Measurements from ENCODE around the gene MSI1.

Gene MSI1

DNA sequence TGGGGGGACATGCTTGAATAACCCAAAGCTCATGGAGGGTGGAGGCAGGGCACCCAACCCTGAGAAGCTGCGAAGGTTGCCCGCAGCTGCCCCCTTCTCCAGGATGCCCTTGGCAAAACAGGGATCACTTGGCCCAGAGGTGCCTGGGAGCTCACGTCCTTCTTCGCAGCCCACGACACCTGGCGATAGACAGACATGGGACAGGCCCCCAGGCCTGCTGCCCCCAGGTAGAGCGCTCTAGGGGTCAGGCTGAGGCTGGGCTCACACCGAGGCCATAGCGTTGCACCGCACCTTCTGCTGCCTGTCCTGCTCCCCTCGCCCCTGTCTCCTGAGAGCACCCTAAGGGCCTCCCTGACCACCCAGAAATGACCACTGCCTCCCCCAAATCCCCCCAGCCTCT lies 21.2 kb downstream of the MSI1 start:
- H3K27ac ChIP-seq, result no peak overlapping the region
- peaks cover 91% of the 10 kb centered on the region for H3K36me3 ChIP-seq
- H3K27me3 ChIP-seq (ENCODE audit: insufficient read depth, low read depth, severe bottlenecking), result no peaks in the 10 kb centered on the region
- TF ChIP-seq, protein P1, sequence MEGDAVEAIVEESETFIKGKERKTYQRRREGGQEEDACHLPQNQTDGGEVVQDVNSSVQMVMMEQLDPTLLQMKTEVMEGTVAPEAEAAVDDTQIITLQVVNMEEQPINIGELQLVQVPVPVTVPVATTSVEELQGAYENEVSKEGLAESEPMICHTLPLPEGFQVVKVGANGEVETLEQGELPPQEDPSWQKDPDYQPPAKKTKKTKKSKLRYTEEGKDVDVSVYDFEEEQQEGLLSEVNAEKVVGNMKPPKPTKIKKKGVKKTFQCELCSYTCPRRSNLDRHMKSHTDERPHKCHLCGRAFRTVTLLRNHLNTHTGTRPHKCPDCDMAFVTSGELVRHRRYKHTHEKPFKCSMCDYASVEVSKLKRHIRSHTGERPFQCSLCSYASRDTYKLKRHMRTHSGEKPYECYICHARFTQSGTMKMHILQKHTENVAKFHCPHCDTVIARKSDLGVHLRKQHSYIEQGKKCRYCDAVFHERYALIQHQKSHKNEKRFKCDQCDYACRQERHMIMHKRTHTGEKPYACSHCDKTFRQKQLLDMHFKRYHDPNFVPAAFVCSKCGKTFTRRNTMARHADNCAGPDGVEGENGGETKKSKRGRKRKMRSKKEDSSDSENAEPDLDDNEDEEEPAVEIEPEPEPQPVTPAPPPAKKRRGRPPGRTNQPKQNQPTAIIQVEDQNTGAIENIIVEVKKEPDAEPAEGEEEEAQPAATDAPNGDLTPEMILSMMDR (IDR thresholded peaks at IDR 0.05; ENCODE audit: low read depth, low read length), result no peak
- no peak overlapping the region for H3K4me3 ChIP-seq (ENCODE audit: low read depth, low read length)
- no peak for DNase-seq
- no peaks in the 10 kb centered on the region for H3K9me3 ChIP-seq (ENCODE audit: severe bottlenecking)

DNA sequence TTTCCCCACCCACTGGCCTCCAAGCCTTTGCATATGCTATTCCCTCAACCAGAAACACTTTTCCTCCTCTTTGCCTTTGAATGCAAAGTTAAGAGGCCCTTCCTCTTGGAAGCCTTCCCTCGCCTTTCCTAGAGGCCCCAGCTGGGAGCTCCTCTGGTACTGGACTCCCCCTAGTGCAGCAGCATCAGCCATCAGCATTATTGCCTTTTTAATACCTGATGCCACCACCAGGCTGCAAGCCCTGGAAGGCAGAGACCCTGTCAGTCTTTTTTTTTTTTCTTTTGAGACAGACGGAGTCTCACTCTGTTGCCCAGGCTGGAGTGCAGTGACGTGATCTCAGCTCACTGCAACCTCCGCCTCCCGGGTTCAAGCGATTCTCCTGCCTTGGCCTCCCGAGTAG lies 22.3 kb downstream of the MSI1 start:
- DNase-seq, result no peak
- Histone ChIP-seq H3K27ac (no peak overlapping the region), H3K9me3 (ENCODE audit: severe bottlenecking) (no peaks in the 10 kb centered on the region), H3K36me3 (peaks cover 84% of the 10 kb centered on the region), H3K27me3 (ENCODE audit: insufficient read depth, low read depth, severe bottlenecking) (no peaks in the 10 kb centered on the region), H3K4me3 (ENCODE audit: low read depth, low read length) (no peak overlapping the region)
- TF ChIP-seq, protein P1 (IDR thresholded peaks at IDR 0.05; ENCODE audit: low read depth, low read length), result no peak

DNA sequence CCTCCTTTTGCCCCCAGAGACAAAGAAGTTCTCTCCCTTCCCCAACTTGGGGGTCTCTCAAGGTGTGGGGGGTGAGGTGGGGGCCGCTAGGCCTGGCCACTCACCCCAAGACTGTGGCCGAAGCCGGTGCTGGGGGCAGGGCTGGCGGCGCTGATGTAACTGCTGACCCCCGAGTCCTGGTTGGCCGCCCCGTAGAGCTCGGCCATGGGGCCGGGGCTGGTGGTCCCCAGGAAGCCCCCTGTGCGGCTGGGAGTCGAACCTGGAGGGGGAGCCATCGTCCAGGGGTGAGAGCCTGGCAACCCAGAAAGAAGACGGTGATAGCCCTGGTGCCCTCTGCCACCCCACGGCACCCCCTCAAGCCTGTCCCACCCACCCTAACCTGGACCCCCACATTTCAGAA lies 22.9 kb downstream of the MSI1 start:
- Histone ChIP-seq H3K4me3 (ENCODE audit: low read depth, low read length) (no peak overlapping the region), H3K9me3 (ENCODE audit: severe bottlenecking) (no peaks in the 10 kb centered on the region), H3K27ac (no peak overlapping the region), H3K27me3 (ENCODE audit: insufficient read depth, low read depth, severe bottlenecking) (no peaks in the 10 kb centered on the region), H3K36me3 (peaks cover 80% of the 10 kb centered on the region)
- TF ChIP-seq, protein P1 (IDR thresholded peaks at IDR 0.05; ENCODE audit: low read depth, low read length), result no peak
- DNase-seq, result no peak

DNA sequence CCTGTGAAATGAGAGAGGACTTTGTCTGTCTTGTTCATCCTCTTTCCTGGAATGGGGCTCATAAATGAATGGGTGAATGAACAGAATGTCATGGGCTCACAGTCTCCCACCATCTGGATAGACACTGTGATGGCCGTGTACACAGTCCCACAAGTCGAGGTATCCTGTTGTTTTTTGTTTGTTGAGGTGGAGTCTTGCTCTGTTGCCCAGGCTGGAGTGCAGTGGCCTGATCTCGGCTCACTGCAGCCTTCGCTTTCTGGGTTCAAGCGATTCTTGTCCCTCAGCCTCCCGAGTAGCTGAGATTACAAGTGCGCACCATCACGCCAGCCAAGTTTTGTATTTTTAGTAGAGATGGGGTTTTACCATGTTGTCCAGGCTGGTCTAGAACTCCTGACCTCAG lies 25.3 kb downstream of the MSI1 start:
- H3K27me3 ChIP-seq (ENCODE audit: insufficient read depth, low read depth, severe bottlenecking), result no peaks in the 10 kb centered on the region
- no peak for DNase-seq
- TF ChIP-seq, protein P1 (IDR thresholded peaks at IDR 0.05; ENCODE audit: low read depth, low read length), result no peak

DNA sequence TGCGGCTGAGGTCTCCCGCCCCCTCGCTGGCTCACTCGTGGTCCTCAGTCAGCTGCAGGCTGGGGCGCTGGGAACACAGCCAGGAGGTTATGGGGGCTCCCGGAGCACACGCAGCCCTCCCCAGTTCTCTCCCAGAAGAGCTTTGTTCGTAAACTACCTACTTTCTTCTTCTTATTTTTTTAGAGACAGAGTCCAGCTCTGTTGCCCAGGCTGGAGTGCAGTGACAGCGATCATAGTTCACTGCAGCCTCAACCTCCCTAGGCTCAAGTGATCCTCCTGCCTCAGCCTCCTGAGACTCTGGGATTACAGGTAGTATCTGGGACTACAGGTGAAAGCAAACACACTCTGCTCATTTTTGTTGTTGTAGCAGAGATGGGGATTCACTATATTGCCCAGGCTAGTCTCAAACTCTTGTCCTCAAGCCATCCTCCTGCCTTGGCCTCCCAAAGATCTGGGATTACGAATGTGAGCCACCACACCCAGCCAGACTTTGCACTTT lies 25.9 kb downstream of the MSI1 start:
- DNase-seq, result no peak
- H3K4me3 ChIP-seq (ENCODE audit: low read depth, low read length), result no peak overlapping the region
- no peak overlapping the region for H3K27ac ChIP-seq
- H3K36me3 ChIP-seq, result peaks cover 53% of the 10 kb centered on the region
- H3K9me3 ChIP-seq (ENCODE audit: severe bottlenecking), result peaks cover under 1% of the 10 kb centered on the region
- TF ChIP-seq, protein P1 (IDR thresholded peaks at IDR 0.05; ENCODE audit: low read depth, low read length), result no peak
- no peaks in the 10 kb centered on the region for H3K27me3 ChIP-seq (ENCODE audit: insufficient read depth, low read depth, severe bottlenecking)

More for the DNA sequence above, 25.3 kb downstream of the MSI1 start:
- Histone ChIP-seq H3K27ac (no peak overlapping the region), H3K9me3 (ENCODE audit: severe bottlenecking) (no peaks in the 10 kb centered on the region), H3K36me3 (peaks cover 59% of the 10 kb centered on the region), H3K4me3 (ENCODE audit: low read depth, low read length) (no peak overlapping the region)
